Keratinocyte (primary cell): ENCODE results near the gene CREB3L1. TPM values are rescaled to one million over a fixed set of nuclear protein-coding genes. Genes with fewer than 3 reads are reported as not detected.

Experiments
- DNase-seq: peaks from one replicate; pipeline ENCODE4 v3.0.0-alpha.2; 2011; ENCODE audit warnings: low read depth, missing footprints, low spot score
- FAIRE-seq: peaks from 2 replicates; lab custom pipeline; 2011; peaks lifted over from hg19 to GRCh38; lab: Jason Lieb, UNC
- H2AFZ ChIP-seq: 2 replicates; pipeline ENCODE4 v1.6.0; 2012; ENCODE audit warnings: low read length, control low read depth, inconsistent platforms; ENCODE audit not compliant: control insufficient read depth
- H3K27ac ChIP-seq: 2 replicates; pipeline ENCODE4 v1.5.1; 2011; ENCODE audit warnings: low read length; ENCODE audit not compliant: control insufficient read depth, insufficient read depth
- H3K27me3 ChIP-seq: 3 replicates; pipeline ENCODE4 v1.6.0; 2011; ENCODE audit warnings: low read length; ENCODE audit not compliant: control insufficient read depth, insufficient read depth; ENCODE audit errors: extremely low read depth
- H3K36me3 ChIP-seq, 2 experiments: 2 replicates in 1 of 2; 3 replicates in 1 of 2; pipeline ENCODE4 v1.5.1; 2011; ENCODE audit warnings: low read length in 2 of 2, mild to moderate bottlenecking in 1 of 2; ENCODE audit not compliant: control insufficient read depth in 2 of 2, insufficient read depth in 2 of 2; ENCODE audit errors: extremely low read depth in 1 of 2
- H3K4me1 ChIP-seq: 3 replicates; pipeline ENCODE4 v1.5.1; 2011; ENCODE audit warnings: low read length; ENCODE audit not compliant: control insufficient read depth, insufficient read depth; ENCODE audit errors: extremely low read depth
- H3K4me2 ChIP-seq: 3 replicates; pipeline ENCODE4 v1.6.0; 2011; ENCODE audit warnings: low read depth, low read length; ENCODE audit not compliant: control insufficient read depth, insufficient read depth; ENCODE audit errors: extremely low read depth
- H3K4me3 ChIP-seq, 3 experiments: fragments of 200-600 bp in 1 of 3; sonication (generic) in 1 of 3; 2 replicates in 2 of 3; 3 replicates in 1 of 3; pipeline ENCODE4 v1.5.1; 2011 to 2016; ENCODE audit warnings: low read length in 3 of 3, mild to moderate bottlenecking in 3 of 3, control low read depth in 2 of 3, inconsistent platforms in 1 of 3, low read depth in 1 of 3, mixed read lengths in 1 of 3, mixed run types in 1 of 3, moderate library complexity in 1 of 3; ENCODE audit not compliant: control insufficient read depth in 2 of 3, insufficient read depth in 2 of 3; ENCODE audit errors: extremely low read depth in 1 of 3
- H3K79me2 ChIP-seq: 2 replicates; pipeline ENCODE4 v1.6.0; 2012; ENCODE audit warnings: low read length; ENCODE audit not compliant: control insufficient read depth, insufficient read depth
- H3K9ac ChIP-seq: 3 replicates; pipeline ENCODE4 v1.6.0; 2011; ENCODE audit warnings: low read length; ENCODE audit not compliant: control insufficient read depth, insufficient read depth; ENCODE audit errors: extremely low read depth
- H3K9me1 ChIP-seq: 3 replicates; pipeline ENCODE4 v1.6.0; 2011; ENCODE audit warnings: low read length; ENCODE audit not compliant: control insufficient read depth, insufficient read depth; ENCODE audit errors: extremely low read depth
- H3K9me3 ChIP-seq: 2 replicates; pipeline ENCODE4 v1.5.1; 2012; ENCODE audit warnings: low read depth, low read length; ENCODE audit not compliant: control insufficient read depth
- H4K20me1 ChIP-seq: 3 replicates; pipeline ENCODE4 v1.6.0; 2011; ENCODE audit warnings: low read length; ENCODE audit not compliant: control insufficient read depth, insufficient read depth; ENCODE audit errors: extremely low read depth
- CTCF ChIP-seq, 3 experiments: IDR thresholded peaks in 1 of 3; conservative IDR thresholded peaks in 1 of 3; optimal IDR thresholded peaks in 1 of 3; 2 replicates in 2 of 3; 3 replicates in 1 of 3; pipeline versions ENCODE3 to v1.5.1; 2011; ENCODE audit warnings: low read length in 3 of 3, mild to moderate bottlenecking in 3 of 3, moderate library complexity in 2 of 3, control low read depth in 1 of 3, inconsistent platforms in 1 of 3; ENCODE audit not compliant: insufficient read depth in 2 of 3; ENCODE audit errors: extremely low read depth in 1 of 3
- EZH2 ChIP-seq: IDR thresholded peaks from one replicate; pipeline ENCODE4 v1.6.1; 2012; ENCODE audit warnings: inconsistent platforms, mild to moderate bottlenecking, low read length, moderate library complexity
- dilution Hi-C: fragments of 300-500 bp; cut with MboI; formaldehyde crosslinking; loops from one replicate; pipeline ENCODE4 v1.7.0; 2020; ENCODE audit warnings: low sequenced_read_pairs; ENCODE audit not compliant: extremely low pct_ligation_motif_present
- polyA plus RNA-seq, 5 experiments: library from polyadenylated mRNA; depleted of rRNA in 3 of 5; stranded (reverse) in 3 of 5; stranded (forward) in 1 of 5; unstranded in 1 of 5; fragments of >200 nt; gene quantifications; 1 replicate in 1 of 5; 2 replicates in 3 of 5; 3 replicates in 1 of 5; pipeline versions ENCODE4 v1.2.1 to v1.2.3, GENCODE V29; 2011 to 2012; ENCODE audit warnings: missing spikeins in 2 of 5, low read depth in 1 of 5, low replicate concordance in 1 of 5

The CREB3L1 gene
- polyA plus RNA-seq, 1 donor (not counting 4 experiments of a cell fraction or from before 2014, with no cell fraction given), result not detected

DNA sequence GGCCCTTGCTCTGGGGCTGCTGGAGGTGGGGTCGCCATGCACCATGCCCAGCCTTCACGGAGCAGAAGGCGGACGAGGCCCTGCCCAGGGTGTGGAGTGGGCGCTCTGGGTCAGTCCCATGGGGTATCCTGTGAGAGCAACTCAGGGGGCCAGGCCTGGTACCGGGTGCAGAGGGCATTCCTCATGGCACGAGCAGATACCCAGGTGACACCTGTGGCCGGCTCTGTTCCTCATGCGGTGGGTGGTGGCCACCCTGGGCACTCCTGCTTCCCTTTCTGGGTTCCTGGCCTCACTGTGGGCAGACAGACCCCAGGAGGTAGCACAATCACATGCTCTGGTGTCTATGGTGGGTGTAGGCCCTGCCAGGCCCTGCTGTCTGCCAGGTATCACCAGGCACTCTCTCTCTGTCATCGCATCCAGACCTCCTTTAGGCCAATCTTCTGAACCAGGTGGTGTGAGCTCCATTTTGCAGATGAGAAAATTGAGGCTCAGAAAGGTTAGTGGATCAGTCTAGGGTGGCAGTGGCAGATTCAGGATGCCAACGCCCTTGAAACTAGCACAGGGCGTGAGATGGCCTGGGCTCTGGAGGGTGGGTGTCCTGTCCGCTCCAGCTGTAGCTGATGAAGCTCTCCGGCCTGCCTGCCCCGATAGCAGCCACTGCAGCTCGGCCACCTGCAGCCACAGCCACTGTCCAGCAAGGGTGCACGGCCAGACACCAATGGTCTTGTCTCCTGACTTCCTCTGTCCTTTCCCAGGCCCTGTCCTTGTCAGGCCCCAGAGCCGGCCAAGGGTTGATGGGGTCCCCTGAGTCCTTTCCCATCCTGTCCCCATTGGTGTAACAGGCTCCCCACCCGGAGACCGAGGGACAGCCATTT, 84.9 kb downstream of the CREB3L1 start:
- FAIRE-seq, result no peak

DNA sequence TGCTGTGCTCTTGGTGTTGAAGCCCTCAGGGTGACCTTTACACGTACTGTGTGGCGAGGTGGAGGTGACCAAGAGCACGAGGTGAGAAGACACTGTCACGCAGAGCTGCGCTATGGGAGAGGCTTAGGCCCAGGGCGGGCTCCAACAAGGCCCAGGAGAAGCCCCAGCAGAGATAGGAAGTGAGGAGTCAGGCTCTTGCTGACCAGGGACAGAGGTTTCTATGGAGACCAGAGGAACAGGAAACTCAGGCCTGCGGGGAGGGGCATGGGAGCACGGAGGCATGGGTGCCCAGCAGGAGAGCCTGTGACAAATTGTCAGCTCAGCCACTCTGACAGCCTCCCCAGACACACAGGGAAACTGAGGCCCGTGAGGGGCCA, 85.6 kb downstream of the CREB3L1 start:
- no peak overlapping the region for H3K4me2 ChIP-seq
- H2AFZ ChIP-seq, result no peak overlapping the region
- no peak for DNase-seq
- H3K79me2 ChIP-seq, result peaks cover 60% of the 10 kb centered on the region
- dilution Hi-C loops, result no loop called here
- H3K27ac ChIP-seq, result no peak overlapping the region
- H4K20me1 ChIP-seq, result peaks cover 14% of the 10 kb centered on the region
- no peak overlapping the region for H3K9ac ChIP-seq
- peaks cover 3% of the 10 kb centered on the region for H3K4me1 ChIP-seq
- no peak for FAIRE-seq
- H3K36me3 ChIP-seq, result peaks cover 13 to 18% of the 10 kb centered on the region in 2 experiments
- no peaks in the 10 kb centered on the region for H3K9me3 ChIP-seq
- no peak for TF ChIP-seq EZH2
- TF ChIP-seq CTCF (optimal IDR thresholded peaks at IDR 0.05 in 1 of 3, IDR thresholded peaks at IDR 0.05 in 1 of 3, conservative IDR thresholded peaks at IDR 0.05 in 1 of 3; ENCODE audit: extremely low read depth in 1 of 3, insufficient read depth in 2 of 3, low read length in 3 of 3), result no peak
- H3K27me3 ChIP-seq, result no peaks in the 10 kb centered on the region
- peaks cover 3% of the 10 kb centered on the region for H3K9me1 ChIP-seq
- no peak overlapping the region for H3K4me3 ChIP-seq

More for the DNA sequence above, 84.9 kb downstream of the CREB3L1 start:
- TF ChIP-seq EZH2, result no peak
- no peak for TF ChIP-seq CTCF (optimal IDR thresholded peaks at IDR 0.05 in 1 of 3, IDR thresholded peaks at IDR 0.05 in 1 of 3, conservative IDR thresholded peaks at IDR 0.05 in 1 of 3; ENCODE audit: extremely low read depth in 1 of 3, insufficient read depth in 2 of 3, low read length in 3 of 3)
- dilution Hi-C loops, result no loop called here
- Histone ChIP-seq H3K4me3 (no peak overlapping the region), H3K9ac (no peak overlapping the region), H3K9me1 (peaks cover 3% of the 10 kb centered on the region), H3K27me3 (no peaks in the 10 kb centered on the region), H2AFZ (no peak overlapping the region), H3K4me2 (no peak overlapping the region), H3K9me3 (no peaks in the 10 kb centered on the region), H3K79me2 (peaks cover 67% of the 10 kb centered on the region), H3K27ac (no peak overlapping the region), H3K36me3 (peaks cover 11 to 15% of the 10 kb centered on the region in 2 experiments), H3K4me1 (peaks cover 8% of the 10 kb centered on the region), H4K20me1 (peaks cover 14% of the 10 kb centered on the region)
- no peak for DNase-seq
